Measurements from ENCODE around the gene FNBP1.

- TF ChIP-seq ZNF70 (CRISPR knock-in tag; IDR thresholded peaks at IDR 0.05): no peak
- TF ChIP-seq CSDC2 (CRISPR knock-in tag; IDR thresholded peaks at IDR 0.05): no peak
- no peak for TF ChIP-seq TSHZ2 (CRISPR knock-in tag; IDR thresholded peaks at IDR 0.05)
- TF ChIP-seq BACH2 (CRISPR knock-in tag; IDR thresholded peaks at IDR 0.05; ENCODE audit: borderline replicate concordance): no peak
- TF ChIP-seq ESRRG (CRISPR knock-in tag; IDR thresholded peaks at IDR 0.05): no peak
- TF ChIP-seq, protein P1, sequence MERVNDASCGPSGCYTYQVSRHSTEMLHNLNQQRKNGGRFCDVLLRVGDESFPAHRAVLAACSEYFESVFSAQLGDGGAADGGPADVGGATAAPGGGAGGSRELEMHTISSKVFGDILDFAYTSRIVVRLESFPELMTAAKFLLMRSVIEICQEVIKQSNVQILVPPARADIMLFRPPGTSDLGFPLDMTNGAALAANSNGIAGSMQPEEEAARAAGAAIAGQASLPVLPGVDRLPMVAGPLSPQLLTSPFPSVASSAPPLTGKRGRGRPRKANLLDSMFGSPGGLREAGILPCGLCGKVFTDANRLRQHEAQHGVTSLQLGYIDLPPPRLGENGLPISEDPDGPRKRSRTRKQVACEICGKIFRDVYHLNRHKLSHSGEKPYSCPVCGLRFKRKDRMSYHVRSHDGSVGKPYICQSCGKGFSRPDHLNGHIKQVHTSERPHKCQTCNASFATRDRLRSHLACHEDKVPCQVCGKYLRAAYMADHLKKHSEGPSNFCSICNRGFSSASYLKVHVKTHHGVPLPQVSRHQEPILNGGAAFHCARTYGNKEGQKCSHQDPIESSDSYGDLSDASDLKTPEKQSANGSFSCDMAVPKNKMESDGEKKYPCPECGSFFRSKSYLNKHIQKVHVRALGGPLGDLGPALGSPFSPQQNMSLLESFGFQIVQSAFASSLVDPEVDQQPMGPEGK (CRISPR knock-in tag; IDR thresholded peaks at IDR 0.05; ENCODE audit: borderline replicate concordance): no peak
- TF ChIP-seq ARNTL (CRISPR knock-in tag; IDR thresholded peaks at IDR 0.05; ENCODE audit: borderline replicate concordance, low read depth): no peak
- TF ChIP-seq ISL1 (CRISPR knock-in tag; IDR thresholded peaks at IDR 0.05): no peak
- no peak for TF ChIP-seq PPARA (CRISPR knock-in tag; IDR thresholded peaks at IDR 0.05; ENCODE audit: borderline replicate concordance)
- no peak for TF ChIP-seq SNAI2 (CRISPR knock-in tag; IDR thresholded peaks at IDR 0.05)
- no peak for TF ChIP-seq ZFP30 (CRISPR knock-in tag; IDR thresholded peaks at IDR 0.05)
- TF ChIP-seq, protein P2, sequence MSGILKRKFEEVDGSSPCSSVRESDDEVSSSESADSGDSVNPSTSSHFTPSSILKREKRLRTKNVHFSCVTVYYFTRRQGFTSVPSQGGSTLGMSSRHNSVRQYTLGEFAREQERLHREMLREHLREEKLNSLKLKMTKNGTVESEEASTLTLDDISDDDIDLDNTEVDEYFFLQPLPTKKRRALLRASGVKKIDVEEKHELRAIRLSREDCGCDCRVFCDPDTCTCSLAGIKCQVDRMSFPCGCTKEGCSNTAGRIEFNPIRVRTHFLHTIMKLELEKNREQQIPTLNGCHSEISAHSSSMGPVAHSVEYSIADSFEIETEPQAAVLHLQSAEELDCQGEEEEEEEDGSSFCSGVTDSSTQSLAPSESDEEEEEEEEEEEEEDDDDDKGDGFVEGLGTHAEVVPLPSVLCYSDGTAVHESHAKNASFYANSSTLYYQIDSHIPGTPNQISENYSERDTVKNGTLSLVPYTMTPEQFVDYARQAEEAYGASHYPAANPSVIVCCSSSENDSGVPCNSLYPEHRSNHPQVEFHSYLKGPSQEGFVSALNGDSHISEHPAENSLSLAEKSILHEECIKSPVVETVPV (CRISPR knock-in tag; IDR thresholded peaks at IDR 0.05): no peak
- no peak for TF ChIP-seq ZFP3 (CRISPR knock-in tag; IDR thresholded peaks at IDR 0.05)
Observed at GRCh38 chr9:129869585-129870501, 173.1 kb downstream of the FNBP1 start.

Data from SK-N-SH treated with all-trans-retinoic acid at 6 μM for 48 hours (cell line).